HG03342 (cell line): ENCODE data around the gene PKNOX1.
"Not testable (repeated sequence)": the region's sequence is repeated elsewhere in the genome, so short reads cannot be mapped to it uniquely, and the experiment has no call there.

Source experiments
- ATAC-seq: cut with Tn5 transposase; IDR thresholded peaks from one replicate; pipeline ENCODE4 v1.9.1; 2021; ENCODE audit warnings: mild to moderate bottlenecking, moderate library complexity; ENCODE audit not compliant: unreplicated experiment

PKNOX1 gene

GRCh38 chr21:42973991-42974831 lies at the start of gene PKNOX1:
TSS of gene PKNOX1 (plus strand) at chr21:42974562. CDS start at chr21:43004382, 29,820 bp downstream.
- ATAC-seq = peak; percentile 76

- no peak for ATAC-seq
These were observed 49.0 kb upstream of the PKNOX1 start, which contains the start of gene ERVH48-1 for GRCh38 chr21:42925114-42925926. TSS of gene ERVH48-1 (minus strand) at chr21:42925630. CDS start at chr21:42919006, 6,624 bp downstream.

GRCh38 chr21:42927474-42928200 lies 46.7 kb upstream of the PKNOX1 start:
- ATAC-seq = not testable (repeated sequence)

- no peak for ATAC-seq
These were observed 44.4 kb upstream of the PKNOX1 start for GRCh38 chr21:42929969-42930368.

GRCh38 chr21:42931560-42932235 lies 42.7 kb upstream of the PKNOX1 start:
- no peak for ATAC-seq

GRCh38 chr21:42932378-42933136 lies 41.8 kb upstream of the PKNOX1 start:
- not testable (repeated sequence) for ATAC-seq

GRCh38 chr21:42933137-42933970 lies 41.0 kb upstream of the PKNOX1 start:
- ATAC-seq = not testable (repeated sequence)

- ATAC-seq = not testable (repeated sequence)
These were observed 40.4 kb upstream of the PKNOX1 start for GRCh38 chr21:42933973-42934372.

- ATAC-seq = not testable (repeated sequence)
These were observed 38.0 kb upstream of the PKNOX1 start for GRCh38 chr21:42936360-42936759.

GRCh38 chr21:42937034-42937940 lies 37.1 kb upstream of the PKNOX1 start:
- not testable (repeated sequence) for ATAC-seq

- no peak for ATAC-seq
These were observed 36.3 kb upstream of the PKNOX1 start for GRCh38 chr21:42937960-42938605.

- ATAC-seq = not testable (repeated sequence)
These were observed 35.8 kb upstream of the PKNOX1 start for GRCh38 chr21:42938606-42938995.

GRCh38 chr21:42939582-42940413 lies 34.6 kb upstream of the PKNOX1 start:
- no peak for ATAC-seq

- ATAC-seq = no peak
These were observed 32.7 kb upstream of the PKNOX1 start for GRCh38 chr21:42941696-42942085.

GRCh38 chr21:42942244-42942643 lies 32.1 kb upstream of the PKNOX1 start:
- no peak for ATAC-seq

- ATAC-seq = not testable (repeated sequence)
These were observed 25.1 kb upstream of the PKNOX1 start for GRCh38 chr21:42949094-42949755.
